Fibroblast of lung (primary cell): ENCODE measurements around the gene P2RX4. TPM values are rescaled to one million over a fixed set of nuclear protein-coding genes. Genes with fewer than 3 reads are reported as not detected.

ENCODE experiments used
- DNase-seq, 2 donors: peaks; one replicate each; pipeline versions ENCODE4 v3.0.0 to v3.0.0-alpha.2; 2010; ENCODE audit warnings: low read depth in 2 of 2
- H2AFZ ChIP-seq: 2 replicates; pipeline ENCODE4 v1.5.1; 2012; ENCODE audit warnings: low read length, control low read depth, inconsistent platforms
- H3K27ac ChIP-seq: 2 replicates; pipeline ENCODE4 v1.5.1; 2011; ENCODE audit warnings: low read length, control low read depth; ENCODE audit not compliant: insufficient read depth
- H3K27me3 ChIP-seq: 2 replicates; pipeline ENCODE4 v1.5.1; 2011; ENCODE audit warnings: mild to moderate bottlenecking, low read length; ENCODE audit not compliant: control insufficient read depth, insufficient read depth
- H3K36me3 ChIP-seq: 2 replicates; pipeline ENCODE4 v1.5.1; 2011; ENCODE audit warnings: low read length; ENCODE audit not compliant: control insufficient read depth, insufficient read depth
- H3K4me1 ChIP-seq: 2 replicates; pipeline ENCODE4 v1.5.1; 2011; ENCODE audit warnings: low read length; ENCODE audit not compliant: control insufficient read depth, insufficient read depth; ENCODE audit errors: extremely low read depth
- H3K4me2 ChIP-seq: 2 replicates; pipeline ENCODE4 v1.5.1; 2011; ENCODE audit warnings: low read length, control low read depth; ENCODE audit not compliant: insufficient read depth; ENCODE audit errors: extremely low read depth
- H3K4me3 ChIP-seq, 4 experiments: fragments of 200-600 bp in 1 of 4; sonication (generic) in 1 of 4; replicated peaks in 1 of 4; 2 replicates each; pipeline ENCODE4 v1.5.1; 2011 to 2016; ENCODE audit warnings: low read length in 4 of 4, low read depth in 3 of 4, mild to moderate bottlenecking in 3 of 4, control low read depth in 2 of 4, inconsistent platforms in 1 of 4, mixed read lengths in 1 of 4; ENCODE audit not compliant: insufficient read depth in 1 of 4; ENCODE audit errors: control extremely low read depth in 1 of 4
- H3K79me2 ChIP-seq: 2 replicates; pipeline ENCODE4 v1.5.1; 2012; ENCODE audit warnings: mild to moderate bottlenecking, low read length, inconsistent platforms; ENCODE audit not compliant: control insufficient read depth, insufficient read depth
- H3K9ac ChIP-seq: 2 replicates; pipeline ENCODE4 v1.5.1; 2011; ENCODE audit warnings: mild to moderate bottlenecking, low read length, control low read depth; ENCODE audit not compliant: insufficient read depth
- H3K9me3 ChIP-seq: 2 replicates; pipeline ENCODE4 v1.5.1; 2012; ENCODE audit warnings: low read depth, low read length; ENCODE audit not compliant: control insufficient read depth, insufficient read depth
- H4K20me1 ChIP-seq: 2 replicates; pipeline ENCODE4 v1.5.1; 2011; ENCODE audit warnings: low read length; ENCODE audit not compliant: control insufficient read depth, insufficient read depth; ENCODE audit errors: extremely low read depth
- CTCF ChIP-seq, 2 donors: IDR thresholded peaks in 1 of 2; conservative IDR thresholded peaks in 1 of 2; 1 replicate in 1 of 2; 2 replicates in 1 of 2; pipeline ENCODE4 v1.5.1; 2011 to 2012; ENCODE audit warnings: low read length in 2 of 2, control low read depth in 1 of 2, inconsistent platforms in 1 of 2, low read depth in 1 of 2, mild to moderate bottlenecking in 1 of 2
- EZH2 ChIP-seq: IDR thresholded peaks from 2 replicates; pipeline ENCODE4 v1.5.1; 2012; ENCODE audit warnings: low read length, control low read depth, mild to moderate bottlenecking; ENCODE audit errors: missing control alignments
- polyA plus RNA-seq, 2 donors: library from polyadenylated mRNA; depleted of rRNA in 1 of 2; stranded (reverse) in 1 of 2; unstranded in 1 of 2; fragments of >200 nt; gene quantifications; 2 replicates each; pipeline ENCODE4 v1.2.1, GENCODE V29; 2011 to 2012; ENCODE audit warnings: missing spikeins in 1 of 2
- total RNA-seq: library from RNA; depleted of rRNA; stranded (reverse); fragments of >200 nt; gene quantifications from 2 replicates; pipeline ENCODE4 v1.2.1, GENCODE V29; 2014

Gene P2RX4
- total and polyA plus RNA-seq, 2 donors (not counting 1 experiment from before 2014, with no cell fraction given), result 27.2 to 59.8 TPM

GRCh38 chr12:121216102-121216501 is 6.2 kb downstream of the P2RX4 start:
- Histone ChIP-seq H3K9ac (no peak overlapping the region), H3K27ac (no peak overlapping the region), H3K27me3 (no peaks in the 10 kb centered on the region), H3K36me3 (peaks cover 7% of the 10 kb centered on the region), H3K4me2 (no peak overlapping the region), H3K79me2 (no peaks in the 10 kb centered on the region), H3K9me3 (no peaks in the 10 kb centered on the region), H4K20me1 (no peaks in the 10 kb centered on the region), H3K4me1 (peaks cover 9% of the 10 kb centered on the region), H2AFZ (no peak overlapping the region), H3K4me3 (no peak overlapping the region)
- DNase-seq, result no peak
- TF ChIP-seq CTCF (conservative IDR thresholded peaks at IDR 0.05 in 1 of 2, IDR thresholded peaks at IDR 0.05 in 1 of 2; ENCODE audit: low read depth in 1 of 2, low read length in 2 of 2), result no peak
- no peak for TF ChIP-seq EZH2

DNA sequence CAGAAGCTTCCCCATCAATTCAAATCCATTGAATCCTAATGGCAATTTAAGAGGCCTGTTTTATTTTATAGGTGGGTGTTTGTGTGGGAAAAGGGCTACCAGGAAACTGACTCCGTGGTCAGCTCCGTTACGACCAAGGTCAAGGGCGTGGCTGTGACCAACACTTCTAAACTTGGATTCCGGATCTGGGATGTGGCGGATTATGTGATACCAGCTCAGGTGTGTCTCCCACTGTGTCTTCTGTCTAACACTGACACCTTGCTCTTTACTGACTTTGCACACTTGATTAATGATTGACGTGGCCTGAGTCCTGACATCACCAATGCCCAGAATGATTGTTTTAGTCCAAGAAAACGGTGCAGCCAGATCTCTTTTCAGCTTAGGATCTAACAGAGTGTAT is 7.1 kb downstream of the P2RX4 start:
- Histone ChIP-seq H2AFZ (no peak overlapping the region), H3K36me3 (peaks cover 6% of the 10 kb centered on the region), H3K4me2 (no peak overlapping the region), H3K4me3 (no peak overlapping the region), H3K9me3 (no peaks in the 10 kb centered on the region), H3K27me3 (no peaks in the 10 kb centered on the region), H3K79me2 (no peaks in the 10 kb centered on the region), H4K20me1 (no peaks in the 10 kb centered on the region), H3K27ac (no peak overlapping the region), H3K9ac (no peak overlapping the region), H3K4me1 (peaks cover 9% of the 10 kb centered on the region)
- TF ChIP-seq EZH2, result no peak
- no peak for TF ChIP-seq CTCF (conservative IDR thresholded peaks at IDR 0.05 in 1 of 2, IDR thresholded peaks at IDR 0.05 in 1 of 2; ENCODE audit: low read depth in 1 of 2, low read length in 2 of 2)
- DNase-seq, result no peak

- Histone ChIP-seq H3K4me1 (peaks cover 9% of the 10 kb centered on the region), H3K27me3 (no peaks in the 10 kb centered on the region), H4K20me1 (no peaks in the 10 kb centered on the region), H3K79me2 (no peaks in the 10 kb centered on the region), H3K9ac (no peak overlapping the region), H2AFZ (no peak overlapping the region), H3K4me3 (no peak overlapping the region), H3K36me3 (peaks cover 8% of the 10 kb centered on the region), H3K27ac (no peak overlapping the region), H3K9me3 (no peaks in the 10 kb centered on the region), H3K4me2 (no peak overlapping the region)
- DNase-seq, result no peak
- TF ChIP-seq EZH2 (no peak), CTCF (conservative IDR thresholded peaks at IDR 0.05 in 1 of 2, IDR thresholded peaks at IDR 0.05 in 1 of 2; ENCODE audit: low read depth in 1 of 2, low read length in 2 of 2) (no peak)
Measured at GRCh38 chr12:121217761-121218160, 7.8 kb downstream of the P2RX4 start.
